Suprapubic skin (tissue), 4 donors: ENCODE measurements around the gene ALG12. TPM values are rescaled to one million over a fixed set of nuclear protein-coding genes. Genes with fewer than 3 reads are reported as not detected.
"Not testable (repeated sequence)": the region's sequence is repeated elsewhere in the genome, so short reads cannot be mapped to it uniquely, and the experiment has no call there.

Experiments used
- DNase-seq, 2 donors: peaks; one replicate each; pipeline ENCODE4 v3.0.0-alpha.2; 2019; ENCODE audit warnings: low spot score in 2 of 2
- H3K27ac ChIP-seq: fragments of 200-600 bp; sonication (generic); one replicate; pipeline ENCODE4 v1.5.1; 2019
- H3K27me3 ChIP-seq: fragments of 200-600 bp; sonication (generic); one replicate; pipeline ENCODE4 v1.5.1; 2019
- H3K36me3 ChIP-seq: fragments of 200-600 bp; sonication (generic); one replicate; pipeline ENCODE4 v1.5.1; 2019
- H3K4me1 ChIP-seq: fragments of 200-600 bp; sonication (generic); one replicate; pipeline ENCODE4 v1.5.1; 2019
- H3K4me3 ChIP-seq: fragments of 200-600 bp; sonication (generic); one replicate; pipeline ENCODE4 v1.5.1; 2019; ENCODE audit warnings: mild to moderate bottlenecking
- H3K9me3 ChIP-seq: fragments of 200-600 bp; sonication (generic); one replicate; pipeline ENCODE4 v1.5.1; 2019
- CTCF ChIP-seq, 2 donors: fragments of 200-600 bp in 1 of 2; fragments of 450-650 bp in 1 of 2; sonication (generic) in 1 of 2; IDR thresholded peaks; one replicate each; pipeline ENCODE4 v1.5.1; 2016 to 2019; ENCODE audit warnings: antibody characterized with exemption in 2 of 2, mild to moderate bottlenecking in 1 of 2, moderate library complexity in 1 of 2
- EP300 ChIP-seq: sonication (generic); formaldehyde crosslinking; IDR thresholded peaks from one replicate; pipeline ENCODE4 v1.6.1; 2017; ENCODE audit warnings: antibody characterized with exemption
- POLR2A ChIP-seq, 2 donors: fragments of 450-650 bp; IDR thresholded peaks; one replicate each; pipeline ENCODE4 v1.6.1; 2017; ENCODE audit warnings: antibody characterized with exemption in 2 of 2, mild to moderate bottlenecking in 2 of 2, moderate library complexity in 2 of 2
- POLR2AphosphoS5 ChIP-seq, 3 donors: sonication (generic); formaldehyde crosslinking; IDR thresholded peaks; one replicate each; pipeline ENCODE4 v1.6.1; 2017; ENCODE audit warnings: antibody characterized with exemption in 3 of 3
- WGBS: methylation state at CpG from one replicate; pipeline ENCODE4 v1.1.5; 2018; 5-methylcytosine and 5-hydroxymethylcytosine counted together
- total RNA-seq, 4 donors: library from RNA; depleted of rRNA; stranded (reverse); fragments of >200 nt; gene quantifications; one replicate each; pipeline ENCODE4 v1.1.0, GENCODE V29; 2016

The ALG12 gene
- total RNA-seq, 4 donors from 2014 or later = 13.2 to 23.8 (median 16.8) TPM

- WGBS = 85% methylated on average over 5 of the region's 23 CpGs
- Histone ChIP-seq H3K36me3 (no peaks in the 10 kb centered on the region), H3K9me3 (no peaks in the 10 kb centered on the region), H3K27me3 (no peaks in the 10 kb centered on the region), H3K27ac (no peak overlapping the region), H3K4me1 (peaks cover 27% of the 10 kb centered on the region), H3K4me3 (no peak overlapping the region)
- DNase-seq = no peak
- TF ChIP-seq POLR2A (IDR thresholded peaks at IDR 0.05) (no peak), EP300 (no peak), CTCF (IDR thresholded peaks at IDR 0.05) (no peak), POLR2AphosphoS5 (IDR thresholded peaks at IDR 0.05) (no peak)
Measured at GRCh38 chr22:49856343-49856742, 61.9 kb downstream of the ALG12 start.

- Histone ChIP-seq H3K4me3 (peak overlapping the region; percentile 77), H3K27me3 (peaks cover 2% of the 10 kb centered on the region), H3K27ac (no peak overlapping the region), H3K9me3 (no peaks in the 10 kb centered on the region), H3K4me1 (peaks cover 27% of the 10 kb centered on the region), H3K36me3 (no peaks in the 10 kb centered on the region)
- 38% methylated on average over 9 of the region's 9 CpGs for WGBS
- no peak for DNase-seq
- no peak for TF ChIP-seq POLR2A (IDR thresholded peaks at IDR 0.05)
- no peak for TF ChIP-seq EP300
- TF ChIP-seq CTCF (IDR thresholded peaks at IDR 0.05) = no peak
- no peak for TF ChIP-seq POLR2AphosphoS5 (IDR thresholded peaks at IDR 0.05)
Measured at GRCh38 chr22:49855251-49855911, 62.9 kb downstream of the ALG12 start.

- whole genome bisulfite sequencing = 2% methylated on average over 43 of the region's 101 CpGs
- TF ChIP-seq EP300 (no peak), CTCF (IDR thresholded peaks at IDR 0.05) (no peak), POLR2A (IDR thresholded peaks at IDR 0.05) (no peak), POLR2AphosphoS5 (IDR thresholded peaks at IDR 0.05) (no peak)
- DNase-seq = no peak
- no peaks in the 10 kb centered on the region for H3K9me3 ChIP-seq
- H3K36me3 ChIP-seq = no peaks in the 10 kb centered on the region
- peaks cover 14% of the 10 kb centered on the region for H3K27me3 ChIP-seq
- H3K27ac ChIP-seq = peak overlapping the region; percentile 75
- H3K4me1 ChIP-seq = peaks cover 37% of the 10 kb centered on the region
- H3K4me3 ChIP-seq = peak overlapping the region; percentile 77
Measured at GRCh38 chr22:49853981-49854831, 64.0 kb downstream of the ALG12 start.

GRCh38 chr22:49852898-49853894 lies 65.0 kb downstream of the ALG12 start, which contains the start of gene ZBED4:
Gene ZBED4, plus strand, starts transcription at chr22:49853844. Its CDS starts 29,819 bp downstream, at chr22:49883663.
- DNase-seq = peak; percentile 97 to 98
- Histone ChIP-seq H3K4me1 (peaks cover 47% of the 10 kb centered on the region), H3K4me3 (peak within 1 kb of the TSS; percentile 77), H3K36me3 (no peaks in the 10 kb centered on the region), H3K27me3 (peaks cover 24% of the 10 kb centered on the region), H3K9me3 (no peaks in the 10 kb centered on the region), H3K27ac (peak within 1 kb of the TSS; percentile 95)
- WGBS = 0% methylated on average over 6 of the region's 127 CpGs
- peak in 1 of 2 donors; percentile 55 for TF ChIP-seq POLR2A (IDR thresholded peaks at IDR 0.05)
- peak in 1 of 3 donors; percentile 23 for TF ChIP-seq POLR2AphosphoS5 (IDR thresholded peaks at IDR 0.05)
- TF ChIP-seq EP300 = no peak

- H3K4me1 ChIP-seq = peaks cover 48% of the 10 kb centered on the region
- peak overlapping the region; percentile 77 for H3K4me3 ChIP-seq
- H3K27ac ChIP-seq = peak overlapping the region; percentile 95
- not testable (repeated sequence) for H3K9me3 ChIP-seq, H3K36me3 ChIP-seq, DNase-seq
- H3K27me3 ChIP-seq = peaks cover 30% of the 10 kb centered on the region
- 64% methylated on average over 13 of the region's 13 CpGs for WGBS
Measured at GRCh38 chr22:49852568-49852897, 65.7 kb downstream of the ALG12 start.
